Upper lobe of left lung (tissue), 6 donors: ENCODE results near the gene ADAM22. TPM values are rescaled to one million over a fixed set of nuclear protein-coding genes. Genes with fewer than 3 reads are reported as not detected.

ENCODE experiments used
- ATAC-seq, 2 donors: fragments of 200-7000 bp; cut with Tn5 transposase; one replicate each; pipeline ENCODE4 v1.9.1; 2022; ENCODE audit warnings: mild to moderate bottlenecking in 2 of 2, moderate library complexity in 2 of 2; ENCODE audit not compliant: low FRiP score in 2 of 2
- DNase-seq, 2 donors: peaks; one replicate each; pipeline ENCODE4 v3.0.0-alpha.2; 2019 to 2020
- H3K27ac ChIP-seq, 4 donors: fragments of 200-600 bp; sonication (generic); one replicate each; pipeline ENCODE4 v1.5.1; 2016 to 2019
- H3K27me3 ChIP-seq, 4 donors: fragments of 200-600 bp; sonication (generic); one replicate each; pipeline ENCODE4 v1.5.1; 2017 to 2019
- H3K36me3 ChIP-seq, 4 donors: fragments of 200-600 bp; sonication (generic); one replicate each; pipeline ENCODE4 v1.5.1; 2016 to 2019
- H3K4me1 ChIP-seq, 4 donors: fragments of 200-600 bp; sonication (generic); one replicate each; pipeline ENCODE4 v1.5.1; 2018 to 2019
- H3K4me3 ChIP-seq, 4 donors: fragments of 200-600 bp; sonication (generic); one replicate each; pipeline ENCODE4 v1.5.1; 2017 to 2019; ENCODE audit warnings: mild to moderate bottlenecking in 2 of 4, moderate library complexity in 1 of 4
- H3K9me3 ChIP-seq, 4 donors: fragments of 200-600 bp; sonication (generic); one replicate each; pipeline ENCODE4 v1.5.1; 2018 to 2019
- CTCF ChIP-seq, 6 experiments: fragments of 450-650 bp in 4 of 6; fragments of 200-600 bp in 2 of 6; sonication (generic) in 2 of 6; IDR thresholded peaks; one replicate each; pipeline ENCODE4 v1.5.1; 2016 to 2019; ENCODE audit warnings: antibody characterized with exemption in 6 of 6
- EP300 ChIP-seq, 4 donors: sonication (generic); formaldehyde crosslinking; IDR thresholded peaks; one replicate each; pipeline ENCODE4 v1.5.1; 2017; ENCODE audit warnings: antibody characterized with exemption in 4 of 4, control low read depth in 2 of 4
- POLR2A ChIP-seq, 4 donors: fragments of 450-650 bp; IDR thresholded peaks; one replicate each; pipeline ENCODE4 v1.5.1; 2016 to 2017; ENCODE audit warnings: antibody characterized with exemption in 4 of 4, mild to moderate bottlenecking in 2 of 4
- POLR2AphosphoS5 ChIP-seq, 2 donors: sonication (generic); formaldehyde crosslinking; IDR thresholded peaks; one replicate each; pipeline ENCODE4 v1.5.1; 2017; ENCODE audit warnings: antibody characterized with exemption in 2 of 2
- WGBS, 2 donors: methylation state at CpG; one replicate each; pipeline ENCODE4 v1.1.5; 2017 to 2018; 5-methylcytosine and 5-hydroxymethylcytosine counted together
- total RNA-seq, 6 donors: library from RNA; depleted of rRNA in 4 of 6; stranded (reverse); fragments of >200 nt in 4 of 6; gene quantifications; one replicate each; pipeline versions ENCODE4 v1.1.0 to v1.2.1, GENCODE V29; 2016 to 2021
- donor health status: DM: no; HTN: no; CAD: no; lungs with moderate emphysema.
- donor health status: DM: no; HTN: yes; CAD: no; lungs with severe emphysema.

The ADAM22 gene
- total RNA-seq, 6 donors from 2014 or later = 0.69 to 3.2 (median 2.0) TPM

- no peak for TF ChIP-seq EP300 (IDR thresholded peaks at IDR 0.05)
- Histone ChIP-seq H3K4me1 (no peaks in the 10 kb centered on the region), H3K9me3 (no peaks in the 10 kb centered on the region), H3K36me3 (peaks cover 25 to 99% (median 63%) of the 10 kb centered on the region in 4 donors), H3K4me3 (no peak overlapping the region), H3K27me3 (no peaks in the 10 kb centered on the region), H3K27ac (no peak overlapping the region)
- DNase-seq = no peak
- ATAC-seq = no peak
- 88 to 91% methylated on average over 3 of the region's 3 CpGs for WGBS, 2 donors
Observed at GRCh38 chr7:88208521-88208920, 274.5 kb downstream of the ADAM22 start.

- no peak for DNase-seq
- no peak for ATAC-seq
- H3K9me3 ChIP-seq = no peaks in the 10 kb centered on the region
- H3K27me3 ChIP-seq = no peaks in the 10 kb centered on the region
- H3K36me3 ChIP-seq = peaks cover 5 to 90% (median 36%) of the 10 kb centered on the region in 4 donors
- no peak overlapping the region for H3K27ac ChIP-seq
- H3K4me1 ChIP-seq = peaks cover 0 to 17% (median 7%) of the 10 kb centered on the region in 4 donors
- WGBS, 2 donors = 67 to 94% methylated on average over 1 of the region's 1 CpG
- no peak overlapping the region for H3K4me3 ChIP-seq
- no peak for TF ChIP-seq POLR2A (IDR thresholded peaks at IDR 0.05)
- no peak for TF ChIP-seq CTCF (IDR thresholded peaks at IDR 0.05)
Observed at GRCh38 chr7:88212918-88213317, 278.9 kb downstream of the ADAM22 start.

- TF ChIP-seq POLR2A (IDR thresholded peaks at IDR 0.05) (no peak), CTCF (IDR thresholded peaks at IDR 0.05) (no peak), EP300 (IDR thresholded peaks at IDR 0.05) (no peak), POLR2AphosphoS5 (IDR thresholded peaks at IDR 0.05) (no peak)
- H3K4me1 ChIP-seq = peaks cover 8 to 29% (median 15%) of the 10 kb centered on the region in 4 donors
- no peak for DNase-seq
- no peaks in the 10 kb centered on the region for H3K9me3 ChIP-seq
- no peaks in the 10 kb centered on the region for H3K27me3 ChIP-seq
- no peak for ATAC-seq
- no peak overlapping the region for H3K4me3 ChIP-seq
- 96 to 97% methylated on average over 2 of the region's 2 CpGs for WGBS, 2 donors
- peaks cover 0 to 74% (median 22%) of the 10 kb centered on the region in 4 donors for H3K36me3 ChIP-seq
- no peak overlapping the region for H3K27ac ChIP-seq
Observed at GRCh38 chr7:88214456-88214855, 280.4 kb downstream of the ADAM22 start.

- Histone ChIP-seq H3K36me3 (peaks cover 0 to 66% (median 16%) of the 10 kb centered on the region in 4 donors), H3K4me3 (no peak overlapping the region), H3K9me3 (no peaks in the 10 kb centered on the region), H3K27me3 (no peaks in the 10 kb centered on the region), H3K27ac (no peak overlapping the region), H3K4me1 (peaks cover 8 to 29% (median 15%) of the 10 kb centered on the region in 4 donors)
- ATAC-seq = no peak
- TF ChIP-seq POLR2AphosphoS5 (IDR thresholded peaks at IDR 0.05) (no peak), EP300 (IDR thresholded peaks at IDR 0.05) (no peak), POLR2A (IDR thresholded peaks at IDR 0.05) (no peak), CTCF (IDR thresholded peaks at IDR 0.05) (no peak)
- DNase-seq = no peak
- 76 to 88% methylated on average over 2 of the region's 2 CpGs for WGBS, 2 donors
Observed at GRCh38 chr7:88215295-88215694, 281.2 kb downstream of the ADAM22 start.

- ATAC-seq = no peak
- peak in 1 of 2 donors; percentile 56 for DNase-seq
- no peaks in the 10 kb centered on the region for H3K9me3 ChIP-seq
- peaks cover 15 to 29% (median 22%) of the 10 kb centered on the region in 4 donors for H3K4me1 ChIP-seq
- no peak overlapping the region for H3K27ac ChIP-seq
- H3K4me3 ChIP-seq = no peak overlapping the region
- H3K27me3 ChIP-seq = no peaks in the 10 kb centered on the region
- peaks cover 0 to 57% (median 14%) of the 10 kb centered on the region in 4 donors for H3K36me3 ChIP-seq
- TF ChIP-seq POLR2AphosphoS5 (IDR thresholded peaks at IDR 0.05) (no peak), EP300 (IDR thresholded peaks at IDR 0.05) (no peak), POLR2A (IDR thresholded peaks at IDR 0.05) (no peak), CTCF (IDR thresholded peaks at IDR 0.05) (no peak)
Observed at GRCh38 chr7:88216276-88216675, 282.2 kb downstream of the ADAM22 start.
